NCI-H2081 treated with DMSO at 0.1 percent for 48 hours (cell line): ENCODE measurements around the gene OR11H12.
"Not testable (repeated sequence)": the region's sequence is repeated elsewhere in the genome, so short reads cannot be mapped to it uniquely, and the experiment has no call there.

Source experiments
- DNase-seq: peaks from one replicate; lab custom pipeline; 2025; lab: John Stamatoyannopoulos, UW

OR11H12 gene

GRCh38 chr14:18600817-18601216 lies at the start of gene OR11H12:
TSS of gene OR11H12 (plus strand) at chr14:18601117. CDS start at chr14:18601117, 0 bp downstream.
- DNase-seq: not testable (repeated sequence)

- not testable (repeated sequence) for DNase-seq
Measured at GRCh38 chr14:18582908-18583307, 18.0 kb upstream of the OR11H12 start.

- not testable (repeated sequence) for DNase-seq
Measured at GRCh38 chr14:18626610-18627213, 25.8 kb downstream of the OR11H12 start.

GRCh38 chr14:18636066-18636465 lies 35.1 kb downstream of the OR11H12 start:
- not testable (repeated sequence) for DNase-seq

GRCh38 chr14:18638032-18638431 lies 37.1 kb downstream of the OR11H12 start:
- DNase-seq: not testable (repeated sequence)

- not testable (repeated sequence) for DNase-seq
Measured at GRCh38 chr14:18638785-18639184, 37.9 kb downstream of the OR11H12 start.

GRCh38 chr14:18646075-18646730 lies 45.3 kb downstream of the OR11H12 start:
- DNase-seq: not testable (repeated sequence)
